ENCODE results near the gene DHRS12. TPM values are rescaled to one million over a fixed set of nuclear protein-coding genes. Genes with fewer than 3 reads are reported as not detected.

DHRS12 gene
- total RNA-seq, 1 experiment from 2014 or later: 8.8 TPM

DNA sequence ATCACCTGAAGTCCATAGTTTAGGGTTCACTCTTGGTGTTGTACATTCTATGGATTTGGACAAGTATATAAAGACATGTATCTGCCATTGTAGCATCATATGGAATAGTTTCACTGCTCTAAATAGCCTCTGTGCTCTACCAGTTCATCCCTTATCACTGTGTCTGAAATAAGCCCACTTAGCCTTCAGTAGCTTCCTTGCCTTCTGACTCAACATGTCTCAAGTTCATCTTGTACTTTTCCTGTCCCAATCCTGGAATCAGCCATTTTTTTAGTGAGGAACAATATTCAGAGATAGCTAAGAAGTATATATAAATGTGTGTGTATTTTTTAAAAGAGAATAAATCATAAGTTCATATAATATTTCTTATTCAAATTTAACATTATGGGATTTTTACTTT lies 79.2 kb downstream of the DHRS12 start:
- TF ChIP-seq, protein P1, sequence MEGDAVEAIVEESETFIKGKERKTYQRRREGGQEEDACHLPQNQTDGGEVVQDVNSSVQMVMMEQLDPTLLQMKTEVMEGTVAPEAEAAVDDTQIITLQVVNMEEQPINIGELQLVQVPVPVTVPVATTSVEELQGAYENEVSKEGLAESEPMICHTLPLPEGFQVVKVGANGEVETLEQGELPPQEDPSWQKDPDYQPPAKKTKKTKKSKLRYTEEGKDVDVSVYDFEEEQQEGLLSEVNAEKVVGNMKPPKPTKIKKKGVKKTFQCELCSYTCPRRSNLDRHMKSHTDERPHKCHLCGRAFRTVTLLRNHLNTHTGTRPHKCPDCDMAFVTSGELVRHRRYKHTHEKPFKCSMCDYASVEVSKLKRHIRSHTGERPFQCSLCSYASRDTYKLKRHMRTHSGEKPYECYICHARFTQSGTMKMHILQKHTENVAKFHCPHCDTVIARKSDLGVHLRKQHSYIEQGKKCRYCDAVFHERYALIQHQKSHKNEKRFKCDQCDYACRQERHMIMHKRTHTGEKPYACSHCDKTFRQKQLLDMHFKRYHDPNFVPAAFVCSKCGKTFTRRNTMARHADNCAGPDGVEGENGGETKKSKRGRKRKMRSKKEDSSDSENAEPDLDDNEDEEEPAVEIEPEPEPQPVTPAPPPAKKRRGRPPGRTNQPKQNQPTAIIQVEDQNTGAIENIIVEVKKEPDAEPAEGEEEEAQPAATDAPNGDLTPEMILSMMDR (conservative IDR thresholded peaks at IDR 0.05): no peak
- Histone ChIP-seq H3K4me1 (ENCODE audit: insufficient read depth, low read length) (no peaks in the 10 kb centered on the region), H2BK120ac (ENCODE audit: low read depth, low read length, poor library complexity, severe bottlenecking) (no peak overlapping the region), H3K9ac (ENCODE audit: extremely low read depth, insufficient read length, low read length) (no peak overlapping the region), H2AK5ac (ENCODE audit: insufficient read length, low read length) (no peak overlapping the region), H3K27me3 (ENCODE audit: insufficient read depth, low read length) (no peaks in the 10 kb centered on the region), H4K8ac (replicated peaks; ENCODE audit: insufficient read length, low read depth, low read length) (no peak overlapping the region), H2BK15ac (ENCODE audit: low read depth, low read length) (no peak overlapping the region), H2BK5ac (ENCODE audit: insufficient read length, low read length) (no peak overlapping the region), H3K18ac (ENCODE audit: insufficient read length, low read depth, low read length) (no peak overlapping the region), H3K79me2 (ENCODE audit: insufficient read depth, low read length) (no peaks in the 10 kb centered on the region; the same call in 1 of the 2 replicates), H4K5ac (ENCODE audit: insufficient read length, low read depth, low read length) (peak overlapping the region; percentile 42), H2BK12ac (ENCODE audit: insufficient read length, low read depth, low read length) (no peak overlapping the region), H3T11ph (ENCODE audit: low read length) (no peak overlapping the region), H3K79me1 (ENCODE audit: insufficient read depth, low read depth, low read length, poor library complexity, severe bottlenecking) (no peaks in the 10 kb centered on the region), H3K4me2 (ENCODE audit: insufficient read depth, insufficient read length, low read length) (no peak overlapping the region), H4K20me1 (ENCODE audit: control insufficient read depth, insufficient read depth, insufficient read length) (no peaks in the 10 kb centered on the region), H3K56ac (ENCODE audit: insufficient read length, low read depth, low read length) (no peak overlapping the region), H2AFZ (ENCODE audit: low read length) (no peak overlapping the region), H3K27ac (ENCODE audit: insufficient read length, low read depth, low read length) (no peak overlapping the region), H3K14ac (ENCODE audit: insufficient read depth, low read length) (no peak overlapping the region), H3K23me2 (ENCODE audit: insufficient read length, low read depth, low read length, poor library complexity, severe bottlenecking) (no peaks in the 10 kb centered on the region), H4K91ac (ENCODE audit: insufficient read length, low read depth, low read length) (no peak overlapping the region), H3K4ac (ENCODE audit: low read depth, low read length) (no peak overlapping the region), H3K23ac (ENCODE audit: insufficient read length, low read depth, low read length) (no peak overlapping the region), H3K9me3 (ENCODE audit: control insufficient read depth, low read depth, low read length) (no peaks in the 10 kb centered on the region), H2BK20ac (ENCODE audit: low read depth, low read length, poor library complexity, severe bottlenecking) (no peak overlapping the region)
- H3K4me1 Mint-ChIP-seq: peaks cover 0 to 2% of the 10 kb centered on the region in 2 experiments; a peak in 1 of 4 replicates
- no peak for DNase-seq
- peaks cover 4 to 12% (median 5%) of the 10 kb centered on the region in 3 experiments; a peak in 6 of 7 replicates for H3K36me3 Mint-ChIP-seq (ENCODE audit: insufficient read depth in 1 of 3, low read depth in 3 of 3)
- H3K27me3 Mint-ChIP-seq (ENCODE audit: low read depth): no peaks in the 10 kb centered on the region
- no peaks in the 10 kb centered on the region for H3K9me3 Mint-ChIP-seq
- H3K27ac Mint-ChIP-seq: no peak overlapping the region
- H3K4me3 Mint-ChIP-seq: no peak overlapping the region
